Measurements from ENCODE around the gene EFEMP1. TPM values are rescaled to one million over a fixed set of nuclear protein-coding genes. Genes with fewer than 3 reads are reported as not detected.

Gene EFEMP1
- total and polyA plus RNA-seq, 8 donors, result 101 to 346 (median 151) TPM

DNA sequence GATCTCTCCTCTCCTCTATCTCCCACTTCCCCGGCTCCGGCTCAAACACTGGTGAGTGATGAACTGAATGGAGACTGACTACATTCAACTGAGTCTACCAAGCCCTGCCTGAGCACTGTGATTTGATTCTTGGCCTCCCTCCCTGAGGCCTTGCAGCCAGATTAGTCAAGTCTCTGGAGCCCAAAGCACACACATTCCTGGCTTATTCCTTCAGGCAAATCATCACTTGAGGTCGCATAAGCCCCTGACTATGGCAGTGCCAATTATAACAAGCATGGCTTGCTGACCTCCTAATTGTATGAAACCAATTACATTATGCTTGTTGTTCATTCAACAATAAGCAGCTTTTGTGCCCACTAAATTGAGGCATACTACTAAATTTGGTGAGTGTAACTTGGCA, 34.6 kb downstream of the EFEMP1 start:
- no peaks in the 10 kb centered on the region for H3K36me3 ChIP-seq
- H3K4me1 ChIP-seq, result peaks cover 11 to 31% of the 10 kb centered on the region in 2 donors
- no peaks in the 10 kb centered on the region for H3K9me3 ChIP-seq
- intact Hi-C loops (cut with DNase I), result no loop called here
- TF ChIP-seq, protein P1, sequence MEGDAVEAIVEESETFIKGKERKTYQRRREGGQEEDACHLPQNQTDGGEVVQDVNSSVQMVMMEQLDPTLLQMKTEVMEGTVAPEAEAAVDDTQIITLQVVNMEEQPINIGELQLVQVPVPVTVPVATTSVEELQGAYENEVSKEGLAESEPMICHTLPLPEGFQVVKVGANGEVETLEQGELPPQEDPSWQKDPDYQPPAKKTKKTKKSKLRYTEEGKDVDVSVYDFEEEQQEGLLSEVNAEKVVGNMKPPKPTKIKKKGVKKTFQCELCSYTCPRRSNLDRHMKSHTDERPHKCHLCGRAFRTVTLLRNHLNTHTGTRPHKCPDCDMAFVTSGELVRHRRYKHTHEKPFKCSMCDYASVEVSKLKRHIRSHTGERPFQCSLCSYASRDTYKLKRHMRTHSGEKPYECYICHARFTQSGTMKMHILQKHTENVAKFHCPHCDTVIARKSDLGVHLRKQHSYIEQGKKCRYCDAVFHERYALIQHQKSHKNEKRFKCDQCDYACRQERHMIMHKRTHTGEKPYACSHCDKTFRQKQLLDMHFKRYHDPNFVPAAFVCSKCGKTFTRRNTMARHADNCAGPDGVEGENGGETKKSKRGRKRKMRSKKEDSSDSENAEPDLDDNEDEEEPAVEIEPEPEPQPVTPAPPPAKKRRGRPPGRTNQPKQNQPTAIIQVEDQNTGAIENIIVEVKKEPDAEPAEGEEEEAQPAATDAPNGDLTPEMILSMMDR (IDR thresholded peaks at IDR 0.05), result no peak
- no peak overlapping the region for H3K4me3 ChIP-seq
- peak overlapping the region in 1 of 2 donors; percentile 49 for H3K27ac ChIP-seq
- no peak for DNase-seq
- ATAC-seq, result no peak
- H3K27me3 ChIP-seq, result no peaks in the 10 kb centered on the region

DNA sequence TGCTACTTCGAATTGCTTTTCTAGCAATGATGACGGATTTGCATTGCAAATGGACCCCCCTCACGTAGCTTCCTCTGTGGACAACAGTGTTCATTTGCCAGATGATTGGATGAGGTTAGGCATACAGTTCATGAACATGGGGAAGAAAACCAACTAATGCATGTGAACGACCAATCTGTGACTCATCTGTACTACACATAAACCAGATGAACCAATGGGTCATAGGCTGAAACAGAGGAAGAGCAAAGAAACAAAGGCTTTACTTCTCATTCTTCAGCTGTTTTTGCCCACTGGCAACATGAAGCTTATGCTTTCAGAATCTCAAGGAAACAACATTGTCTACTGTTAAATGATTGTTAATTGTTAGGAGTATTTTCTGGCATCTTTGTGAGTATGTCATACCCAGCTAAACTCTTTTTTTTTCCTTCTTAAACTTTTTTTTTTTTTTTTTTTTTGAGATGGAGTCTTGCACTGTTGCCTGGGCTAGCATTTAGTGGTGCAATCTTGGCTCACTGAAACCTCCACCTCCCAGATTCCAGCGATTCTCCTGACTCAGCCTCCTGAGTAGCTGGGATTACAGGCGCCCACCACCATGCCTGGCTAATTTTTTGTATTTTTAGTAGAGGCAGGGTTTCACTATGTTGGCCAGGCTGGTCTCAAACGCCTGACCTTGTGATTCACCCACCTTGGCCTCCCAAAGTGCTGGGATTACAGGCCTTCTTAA, 35.5 kb downstream of the EFEMP1 start:
- no peaks in the 10 kb centered on the region for H3K9me3 ChIP-seq
- intact Hi-C loops (cut with DNase I), result no loop called here
- no peaks in the 10 kb centered on the region for H3K27me3 ChIP-seq
- H3K4me1 ChIP-seq, result peaks cover 11 to 34% of the 10 kb centered on the region in 2 donors
- H3K4me3 ChIP-seq, result no peak overlapping the region
- TF ChIP-seq, protein P1 (IDR thresholded peaks at IDR 0.05), result no peak
- H3K27ac ChIP-seq, result peak overlapping the region; percentile 49 to 53
- ATAC-seq (peak; percentile 33), DNase-seq (peak in 1 of 4 donors; percentile 17)
- no peaks in the 10 kb centered on the region for H3K36me3 ChIP-seq

DNA sequence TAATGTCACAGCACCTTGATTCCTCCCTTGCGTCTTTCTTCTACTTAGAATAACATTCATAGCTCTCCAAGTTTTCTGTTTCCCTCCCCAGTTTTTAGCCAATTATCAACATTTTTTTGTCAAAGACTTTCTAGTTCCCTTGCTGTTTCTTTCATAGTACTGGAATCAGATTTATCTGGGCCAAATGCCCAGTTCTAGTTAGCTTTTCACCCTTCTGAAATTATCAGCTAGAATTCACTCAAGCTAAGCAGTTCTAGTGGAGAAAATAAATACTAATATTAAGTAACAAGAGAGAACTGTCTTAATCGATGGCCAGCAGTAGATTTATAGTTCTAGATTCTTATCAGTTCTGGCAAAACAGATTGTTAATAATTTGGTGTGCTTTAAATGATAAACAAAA, 36.2 kb downstream of the EFEMP1 start:
- Histone ChIP-seq H3K36me3 (no peaks in the 10 kb centered on the region), H3K9me3 (no peaks in the 10 kb centered on the region), H3K4me3 (no peak overlapping the region), H3K27ac (peak overlapping the region; percentile 49 to 53), H3K4me1 (peaks cover 11 to 34% of the 10 kb centered on the region in 2 donors), H3K27me3 (no peaks in the 10 kb centered on the region)
- peak in 1 of 4 donors; percentile 52 for DNase-seq
- no peak for ATAC-seq
- TF ChIP-seq, protein P1 (IDR thresholded peaks at IDR 0.05), result no peak
- intact Hi-C loops (cut with DNase I), result no loop called here

DNA sequence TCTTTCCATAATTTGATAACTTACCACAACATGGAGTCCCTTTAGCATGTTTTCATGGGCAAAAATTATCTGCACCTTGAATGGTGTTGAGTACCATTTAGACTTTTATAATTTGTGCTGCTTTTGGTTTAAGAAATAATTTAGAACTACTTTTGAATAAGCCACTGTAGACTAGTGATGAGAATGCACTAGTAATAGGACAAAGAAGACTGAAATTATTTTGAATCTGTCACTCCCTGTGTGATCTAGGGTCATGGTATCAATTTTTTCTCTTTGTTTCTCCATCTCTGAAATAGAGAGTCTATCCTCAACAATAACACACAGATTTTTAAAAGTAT, 37.7 kb downstream of the EFEMP1 start:
- Histone ChIP-seq H3K27ac (peak overlapping the region; percentile 53 to 61), H3K4me1 (peaks cover 5 to 29% of the 10 kb centered on the region in 2 donors), H3K4me3 (no peak overlapping the region), H3K27me3 (no peaks in the 10 kb centered on the region), H3K9me3 (no peaks in the 10 kb centered on the region), H3K36me3 (no peaks in the 10 kb centered on the region)
- no peak for DNase-seq
- no peak for ATAC-seq
- TF ChIP-seq, protein P1 (IDR thresholded peaks at IDR 0.05), result no peak
- intact Hi-C loops (cut with DNase I), result no loop called here

DNA sequence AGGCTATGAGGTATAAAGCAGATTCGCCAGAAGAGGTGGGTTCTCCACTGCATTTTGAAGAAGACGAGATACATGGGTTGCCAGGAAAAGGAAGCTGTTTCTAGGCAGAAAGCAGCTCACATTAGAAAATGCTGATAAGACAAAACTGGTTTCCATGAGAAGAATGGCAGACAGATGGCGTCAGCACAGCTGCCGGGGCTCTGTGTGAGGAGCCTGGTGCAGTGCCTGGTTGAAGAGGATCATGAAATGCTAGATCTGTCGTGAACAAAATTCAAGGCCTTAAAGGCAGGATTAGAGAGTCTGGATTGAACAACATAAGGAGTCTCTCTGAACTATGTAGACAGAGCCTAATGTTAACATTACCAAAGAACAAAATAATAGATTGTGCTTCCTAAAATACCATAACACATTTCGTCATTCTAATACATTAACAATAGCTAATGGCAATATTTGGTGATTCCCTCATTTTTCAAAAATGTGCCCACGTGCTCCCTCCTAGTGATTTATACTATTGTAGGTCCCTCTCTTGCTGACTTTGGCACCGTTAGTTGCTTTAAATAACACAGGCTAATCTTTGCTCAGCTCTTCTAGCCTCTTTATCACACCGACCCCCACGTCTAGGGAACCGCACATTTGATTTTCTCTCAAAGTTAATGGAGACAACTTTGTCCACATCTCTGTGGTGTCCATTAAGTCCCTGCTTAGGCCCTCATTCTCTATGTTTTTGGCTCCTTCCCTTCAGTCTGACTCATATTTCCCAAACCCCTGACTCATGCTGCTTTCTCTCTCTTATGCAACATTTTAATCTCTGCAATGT, 38.2 kb downstream of the EFEMP1 start:
- peaks cover 0 to 4% of the 10 kb centered on the region in 2 donors for H3K36me3 ChIP-seq
- H3K4me1 ChIP-seq, result peaks cover 5 to 29% of the 10 kb centered on the region in 2 donors
- DNase-seq (peak in 2 of 4 donors; percentile 18 to 45), ATAC-seq (peak; percentile 87)
- H3K9me3 ChIP-seq, result no peaks in the 10 kb centered on the region
- intact Hi-C loops (cut with DNase I), result no loop called here
- TF ChIP-seq, protein P1 (IDR thresholded peaks at IDR 0.05), result no peak
- H3K27ac ChIP-seq, result peak overlapping the region; percentile 53 to 61
- H3K4me3 ChIP-seq, result no peak overlapping the region
- no peaks in the 10 kb centered on the region for H3K27me3 ChIP-seq

Measured in left lung (tissue), 10 donors.